IPS-18a (cell line): Measurements from ENCODE around the gene DENND4C.
"Not testable (repeated sequence)": the region's sequence is repeated elsewhere in the genome, so short reads cannot be mapped to it uniquely, and the experiment has no call there.

ENCODE experiments used
- H3K27ac ChIP-seq: one replicate; pipeline ENCODE4 v1.5.1; 2013; ENCODE audit warnings: low read length
- H3K27me3 ChIP-seq: one replicate; pipeline ENCODE4 v1.6.1; 2013; ENCODE audit warnings: mild to moderate bottlenecking, low read length; ENCODE audit not compliant: control insufficient read depth, insufficient read depth
- H3K36me3 ChIP-seq: one replicate; pipeline ENCODE4 v1.6.1; 2013; ENCODE audit warnings: low read depth, low read length; ENCODE audit not compliant: control insufficient read depth
- H3K4me1 ChIP-seq: one replicate; pipeline ENCODE4 v1.6.1; 2013; ENCODE audit warnings: low read depth, low read length; ENCODE audit not compliant: control insufficient read depth
- H3K4me3 ChIP-seq: one replicate; pipeline ENCODE4 v1.5.1; 2013; ENCODE audit warnings: low read length
- H3K9ac ChIP-seq: one replicate; pipeline ENCODE4 v1.6.1; 2013; ENCODE audit warnings: mild to moderate bottlenecking, low read length, moderate library complexity
- H3K9me3 ChIP-seq: one replicate; pipeline ENCODE4 v1.6.1; 2013; ENCODE audit warnings: low read depth, low read length; ENCODE audit not compliant: control insufficient read depth

The DENND4C gene

GRCh38 chr9:19230355-19231125, at the start of gene DENND4C:
TSS of gene DENND4C (plus strand) at chr9:19230693. CDS start at chr9:19276175, 45,482 bp downstream.
- peak within 1 kb of the TSS; percentile 82 for H3K4me3 ChIP-seq
- no peaks in the 10 kb centered on the region for H3K27me3 ChIP-seq
- H3K36me3 ChIP-seq: no peaks in the 10 kb centered on the region
- H3K27ac ChIP-seq: peak within 1 kb of the TSS; percentile 94
- H3K9me3 ChIP-seq: no peaks in the 10 kb centered on the region
- peak within 1 kb of the TSS; percentile 97 for H3K9ac ChIP-seq
- peaks cover 17% of the 10 kb centered on the region for H3K4me1 ChIP-seq

- H3K9me3 ChIP-seq: no peaks in the 10 kb centered on the region
- H3K4me3 ChIP-seq: no peak overlapping the region
- no peak overlapping the region for H3K27ac ChIP-seq
- H3K4me1 ChIP-seq: peaks cover 6% of the 10 kb centered on the region
- H3K36me3 ChIP-seq: no peaks in the 10 kb centered on the region
- no peak overlapping the region for H3K9ac ChIP-seq
- H3K27me3 ChIP-seq: no peaks in the 10 kb centered on the region
Observed at GRCh38 chr9:19180991-19181390, 49.5 kb upstream of the DENND4C start.

- no peaks in the 10 kb centered on the region for H3K9me3 ChIP-seq
- peaks cover 6% of the 10 kb centered on the region for H3K4me1 ChIP-seq
- H3K36me3 ChIP-seq: no peaks in the 10 kb centered on the region
- no peak overlapping the region for H3K9ac ChIP-seq
- no peaks in the 10 kb centered on the region for H3K27me3 ChIP-seq
- H3K4me3 ChIP-seq: no peak overlapping the region
- no peak overlapping the region for H3K27ac ChIP-seq
Observed at GRCh38 chr9:19181561-19181960, 48.9 kb upstream of the DENND4C start.

- Histone ChIP-seq H3K9me3 (no peaks in the 10 kb centered on the region), H3K27ac (no peak overlapping the region), H3K9ac (no peak overlapping the region), H3K36me3 (no peaks in the 10 kb centered on the region), H3K27me3 (no peaks in the 10 kb centered on the region), H3K4me3 (no peak overlapping the region), H3K4me1 (peaks cover 10% of the 10 kb centered on the region)
Observed at GRCh38 chr9:19184144-19184917, 46.2 kb upstream of the DENND4C start.

GRCh38 chr9:19185191-19185590, 45.3 kb upstream of the DENND4C start:
- Histone ChIP-seq H3K4me1 (peaks cover 10% of the 10 kb centered on the region), H3K36me3 (no peaks in the 10 kb centered on the region), H3K27ac (no peak overlapping the region), H3K9me3 (no peaks in the 10 kb centered on the region), H3K27me3 (no peaks in the 10 kb centered on the region), H3K4me3 (no peak overlapping the region), H3K9ac (no peak overlapping the region)

GRCh38 chr9:19186232-19186631, 44.3 kb upstream of the DENND4C start:
- Histone ChIP-seq H3K27ac (no peak overlapping the region), H3K27me3 (no peaks in the 10 kb centered on the region), H3K4me1 (peaks cover 10% of the 10 kb centered on the region), H3K9ac (no peak overlapping the region), H3K4me3 (no peak overlapping the region), H3K9me3 (no peaks in the 10 kb centered on the region), H3K36me3 (no peaks in the 10 kb centered on the region)

GRCh38 chr9:19188771-19189170, 41.7 kb upstream of the DENND4C start:
- Histone ChIP-seq H3K27me3 (no peaks in the 10 kb centered on the region), H3K4me3 (no peak overlapping the region), H3K9ac (no peak overlapping the region), H3K9me3 (no peaks in the 10 kb centered on the region), H3K36me3 (no peaks in the 10 kb centered on the region), H3K4me1 (peaks cover 10% of the 10 kb centered on the region), H3K27ac (no peak overlapping the region)

- H3K36me3 ChIP-seq: no peaks in the 10 kb centered on the region
- H3K27ac ChIP-seq: no peak overlapping the region
- no peak overlapping the region for H3K4me3 ChIP-seq
- no peaks in the 10 kb centered on the region for H3K27me3 ChIP-seq
- H3K9ac ChIP-seq: no peak overlapping the region
- peaks cover 4% of the 10 kb centered on the region for H3K4me1 ChIP-seq
- H3K9me3 ChIP-seq: no peaks in the 10 kb centered on the region
Observed at GRCh38 chr9:19192202-19193028, 38.1 kb upstream of the DENND4C start.

- no peaks in the 10 kb centered on the region for H3K9me3 ChIP-seq
- no peaks in the 10 kb centered on the region for H3K27me3 ChIP-seq
- H3K9ac ChIP-seq: no peak overlapping the region
- H3K27ac ChIP-seq: no peak overlapping the region
- no peak overlapping the region for H3K4me3 ChIP-seq
- H3K36me3 ChIP-seq: no peaks in the 10 kb centered on the region
- H3K4me1 ChIP-seq: peaks cover 4% of the 10 kb centered on the region
Observed at GRCh38 chr9:19193029-19193324, 37.5 kb upstream of the DENND4C start.

GRCh38 chr9:19193358-19193973, 37.0 kb upstream of the DENND4C start:
- not testable (repeated sequence) for H3K36me3 ChIP-seq, H3K27ac ChIP-seq, H3K4me1 ChIP-seq, H3K27me3 ChIP-seq, H3K9ac ChIP-seq, H3K9me3 ChIP-seq, H3K4me3 ChIP-seq

GRCh38 chr9:19198406-19198805, 32.1 kb upstream of the DENND4C start:
- no peaks in the 10 kb centered on the region for H3K27me3 ChIP-seq
- no peak overlapping the region for H3K27ac ChIP-seq
- no peaks in the 10 kb centered on the region for H3K4me1 ChIP-seq
- H3K36me3 ChIP-seq: no peaks in the 10 kb centered on the region
- no peaks in the 10 kb centered on the region for H3K9me3 ChIP-seq
- no peak overlapping the region for H3K4me3 ChIP-seq
- H3K9ac ChIP-seq: no peak overlapping the region
